DMS 273 (cell line): ENCODE data around the gene TUT7.
"Not testable (repeated sequence)": the region's sequence is repeated elsewhere in the genome, so short reads cannot be mapped to it uniquely, and the experiment has no call there.

Experiments
- DNase-seq: peaks from one replicate; lab custom pipeline; 2025; ENCODE audit not compliant: unreplicated experiment; lab: John Stamatoyannopoulos, UW

Gene TUT7

DNA sequence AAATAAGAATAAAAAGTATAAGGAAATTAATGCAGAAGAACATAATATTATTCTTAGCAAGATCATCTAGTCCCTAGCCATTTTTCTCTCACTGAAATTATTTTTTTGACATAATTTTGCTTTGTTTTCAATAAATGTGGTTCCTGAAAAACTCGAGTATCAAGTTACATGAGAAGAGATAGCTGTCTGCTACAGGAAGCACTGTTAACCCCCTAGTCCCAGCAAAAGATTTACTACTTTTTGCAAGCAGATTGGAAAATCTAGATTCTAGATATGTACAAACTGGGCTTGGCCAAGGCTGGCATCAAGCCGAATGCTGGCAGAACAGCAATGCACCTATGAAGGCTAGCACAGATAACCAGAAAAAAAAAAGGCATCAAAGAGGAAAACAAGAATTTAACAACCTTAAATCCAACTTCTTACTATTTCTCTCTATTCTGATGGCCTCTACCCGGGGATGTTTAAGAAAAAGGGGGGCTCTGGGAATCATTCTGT lies 49.9 kb downstream of the TUT7 start:
- no peak for DNase-seq

- no peak for DNase-seq
Observed at GRCh38 chr9:86303316-86303975, 50.8 kb downstream of the TUT7 start.

DNA sequence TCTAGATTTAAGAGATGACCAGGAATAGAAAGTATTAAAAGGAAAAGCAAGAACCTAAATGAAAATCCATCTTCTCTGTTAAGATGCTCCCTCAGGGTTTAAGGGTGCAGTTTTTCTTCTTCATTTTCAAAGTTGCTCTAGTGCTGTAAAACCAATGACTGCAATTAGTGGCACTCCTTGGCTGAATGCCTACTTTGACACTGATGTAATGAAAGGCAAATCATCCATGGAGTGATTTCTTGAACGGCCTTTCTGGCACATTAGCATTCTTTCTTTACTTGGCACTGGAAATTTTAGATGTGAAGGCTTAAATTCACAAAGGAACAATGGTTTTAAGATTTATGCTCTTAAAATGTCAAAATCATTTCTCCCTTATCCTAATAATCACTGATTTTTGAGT lies 52.5 kb downstream of the TUT7 start:
- peak; percentile 3 for DNase-seq

- DNase-seq: no peak
Observed at GRCh38 chr9:86300701-86301100, 53.5 kb downstream of the TUT7 start.

- DNase-seq: no peak
Observed at GRCh38 chr9:86298873-86299272, 55.3 kb downstream of the TUT7 start.

- not testable (repeated sequence) for DNase-seq
Observed at GRCh38 chr9:86290341-86290740, 63.9 kb downstream of the TUT7 start.

GRCh38 chr9:86288499-86289198 lies 65.6 kb downstream of the TUT7 start:
- DNase-seq: no peak

- DNase-seq: peak; percentile 83
Observed at GRCh38 chr9:86287013-86287412, 67.2 kb downstream of the TUT7 start.

DNA sequence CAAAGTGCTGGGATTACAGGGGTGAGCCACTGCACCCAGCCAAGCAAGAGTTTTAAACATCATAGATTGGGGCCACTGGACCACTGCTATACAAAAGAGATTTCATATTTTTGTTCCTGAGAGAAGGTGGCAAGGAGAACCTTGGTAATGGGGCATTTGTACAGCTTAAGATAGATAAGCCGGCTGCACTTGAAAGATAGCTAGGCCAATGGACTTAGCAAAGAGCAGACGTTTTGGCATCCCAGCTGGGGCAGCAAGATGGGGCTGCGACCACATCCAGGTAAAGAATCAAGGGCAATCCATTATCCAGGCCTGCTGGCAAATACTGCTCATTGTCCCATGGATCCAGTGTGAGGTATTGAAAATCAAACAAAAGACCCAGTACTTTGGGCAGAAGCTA lies 67.9 kb downstream of the TUT7 start:
- no peak for DNase-seq

GRCh38 chr9:86285261-86285660 lies 68.9 kb downstream of the TUT7 start:
- no peak for DNase-seq

DNA sequence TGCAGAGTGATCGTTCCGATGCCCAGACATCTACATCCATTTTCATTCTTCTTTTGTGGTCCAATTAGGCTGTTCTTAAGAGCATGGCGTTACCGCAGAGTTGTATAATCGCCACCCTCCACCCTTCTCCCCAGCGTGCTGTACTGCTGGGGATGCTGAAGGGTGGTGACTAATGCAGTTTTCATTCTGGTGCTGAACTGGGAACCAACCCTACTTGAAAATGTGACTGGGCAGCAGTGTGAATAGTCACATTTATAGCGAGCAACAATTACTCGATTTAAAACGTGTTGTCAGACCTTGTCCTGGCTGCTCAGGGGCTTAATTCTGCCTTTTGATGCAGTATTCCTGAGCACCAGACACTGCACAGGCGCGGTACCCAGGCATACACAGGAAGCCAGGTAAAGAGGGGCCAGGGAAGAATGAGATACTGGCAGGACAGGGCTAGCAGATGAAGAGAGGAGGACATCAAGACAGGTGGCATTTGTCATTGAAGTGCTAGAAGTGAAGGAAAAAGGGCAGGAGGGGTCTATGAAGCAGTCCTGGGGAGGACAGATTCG lies 71.2 kb downstream of the TUT7 start:
- peak; percentile 74 for DNase-seq

- DNase-seq: peak; percentile 97
Observed at GRCh38 chr9:86282077-86282978, 71.9 kb downstream of the TUT7 start, which contains the start of gene ISCA1. TSS of gene ISCA1 (minus strand) at chr9:86282538. CDS start at chr9:86282458, 80 bp downstream.

- DNase-seq: peak; percentile 69
Observed at GRCh38 chr9:86281593-86282076, 72.6 kb downstream of the TUT7 start.

DNA sequence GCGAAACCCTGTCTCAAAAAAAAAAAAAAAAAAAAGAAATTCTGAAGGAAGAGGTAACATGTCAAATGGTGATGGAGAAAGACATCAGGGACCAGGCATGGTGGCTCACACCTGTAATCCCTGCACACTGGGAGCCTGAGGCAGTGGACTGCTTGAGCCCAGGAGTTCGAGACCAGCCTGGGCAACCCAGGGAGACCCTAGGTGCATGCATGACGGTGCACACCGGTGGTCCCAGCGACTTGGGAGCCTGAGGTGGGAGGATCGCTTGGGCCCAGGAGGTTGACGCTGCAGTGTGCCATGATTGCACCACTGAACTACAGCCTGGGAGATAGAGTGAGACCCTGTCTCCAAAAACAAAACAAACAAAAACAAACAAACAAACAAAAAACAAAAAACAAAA lies 73.6 kb downstream of the TUT7 start:
- no peak for DNase-seq

DNA sequence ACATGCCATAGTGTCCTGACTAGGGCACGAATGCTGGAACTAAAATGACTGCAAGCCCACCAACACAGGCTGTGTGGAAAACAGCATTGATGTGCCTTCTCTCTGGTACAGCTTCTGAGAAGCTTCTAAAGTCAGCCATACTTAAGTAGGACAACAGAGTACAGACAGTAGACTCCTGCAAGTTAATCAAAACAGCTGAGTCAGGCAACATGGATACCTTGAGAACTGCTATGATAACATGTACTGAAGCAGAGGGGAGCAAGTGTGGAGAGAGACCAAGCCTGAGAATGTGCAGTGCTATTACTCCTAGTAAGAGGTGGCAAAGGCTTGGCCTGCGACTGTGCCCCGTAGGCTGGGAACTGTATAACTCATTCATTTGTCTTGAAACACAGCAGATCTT lies 74.4 kb downstream of the TUT7 start:
- no peak for DNase-seq

DNA sequence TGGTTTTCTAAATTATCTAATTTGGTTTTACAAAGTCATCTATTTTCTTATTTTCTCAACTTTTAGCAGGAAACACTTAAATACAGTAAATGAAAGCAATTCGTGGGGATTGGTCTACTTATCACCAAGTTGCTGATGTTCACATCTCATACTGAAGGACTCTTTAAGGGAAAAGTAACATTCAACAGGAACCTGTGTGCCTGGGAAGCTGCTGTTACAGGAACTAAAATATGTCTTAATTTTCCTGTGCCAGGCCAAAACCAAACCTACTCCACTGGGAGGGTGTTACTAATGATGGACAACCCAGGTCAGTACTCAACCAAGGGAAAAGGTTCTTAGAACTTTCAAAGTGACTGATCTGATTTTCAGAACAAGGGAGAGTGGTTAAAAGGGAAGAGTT lies 77.1 kb downstream of the TUT7 start:
- DNase-seq: no peak

GRCh38 chr9:86275962-86276361 lies 78.2 kb downstream of the TUT7 start:
- DNase-seq: peak; percentile 18

- no peak for DNase-seq
Observed at GRCh38 chr9:86274821-86275643, 79.2 kb downstream of the TUT7 start.

DNA sequence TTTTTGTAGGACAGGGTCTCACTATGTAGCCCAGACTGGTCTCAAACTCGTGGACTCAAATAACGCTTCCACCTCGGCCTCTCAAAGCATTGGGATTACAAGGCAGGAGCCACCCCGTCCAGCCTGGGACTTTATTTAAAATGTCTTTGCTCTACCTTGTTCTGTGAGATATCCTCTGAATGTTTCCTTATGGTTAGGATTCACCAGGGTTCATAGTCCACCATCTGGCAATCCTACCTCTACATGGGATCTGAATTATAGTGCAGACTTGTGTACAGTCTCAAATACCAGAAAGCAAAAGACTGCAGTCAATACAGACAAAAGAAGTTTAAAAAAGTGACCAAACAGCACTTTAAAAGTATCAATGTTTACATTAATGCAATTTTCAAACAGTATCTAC lies 82.0 kb downstream of the TUT7 start:
- no peak for DNase-seq

DNA sequence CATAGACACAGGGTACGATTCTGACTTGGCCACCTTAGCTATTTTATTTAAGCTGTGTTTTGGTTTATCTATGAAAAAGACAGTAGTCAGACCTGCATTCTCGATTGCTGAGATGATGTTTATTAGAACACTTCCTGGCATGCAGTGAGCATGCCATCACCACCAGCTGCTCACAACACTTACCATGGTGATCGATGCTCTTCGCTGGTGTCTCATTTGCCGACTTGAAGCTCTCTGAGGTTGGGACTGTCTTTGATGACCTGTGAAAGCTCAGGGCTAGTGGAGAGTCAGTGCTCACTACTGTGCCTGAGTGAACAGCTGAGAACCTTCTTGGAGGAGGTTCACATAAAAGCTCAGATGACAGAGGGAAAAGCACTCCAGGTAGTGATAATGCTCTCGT lies 90.3 kb downstream of the TUT7 start:
- no peak for DNase-seq
